ENCODE data around the gene REN.

Gene REN

GRCh38 chr1:204114606-204115005, 51.5 kb downstream of the REN start:
- TF ChIP-seq CTCF (IDR thresholded peaks at IDR 0.05; ENCODE audit: extremely low read depth, missing control alignments): no peak

GRCh38 chr1:204113896-204114295, 52.2 kb downstream of the REN start:
- no peak for DNase-seq (ENCODE audit: low spot score)
- TF ChIP-seq CTCF (IDR thresholded peaks at IDR 0.05; ENCODE audit: extremely low read depth, missing control alignments): no peak

More at GRCh38 chr1:204114606-204115005, 51.5 kb downstream of the REN start:
- no peak for DNase-seq (ENCODE audit: low spot score)

GRCh38 chr1:204112876-204113730, 53.0 kb downstream of the REN start:
- TF ChIP-seq CTCF (IDR thresholded peaks at IDR 0.05; ENCODE audit: extremely low read depth, missing control alignments): no peak
- no peak for DNase-seq (ENCODE audit: low spot score)

- no peak for DNase-seq (ENCODE audit: low spot score)
- TF ChIP-seq CTCF (IDR thresholded peaks at IDR 0.05; ENCODE audit: extremely low read depth, missing control alignments): no peak
Observed at GRCh38 chr1:204110894-204111633, 55.1 kb downstream of the REN start.

- no peak for TF ChIP-seq CTCF (IDR thresholded peaks at IDR 0.05; ENCODE audit: extremely low read depth, missing control alignments)
- DNase-seq (ENCODE audit: low spot score): no peak
Observed at GRCh38 chr1:204108312-204109141, 57.6 kb downstream of the REN start.

GRCh38 chr1:204107892-204108291, 58.2 kb downstream of the REN start:
- DNase-seq (ENCODE audit: low spot score): no peak
- TF ChIP-seq CTCF (IDR thresholded peaks at IDR 0.05; ENCODE audit: extremely low read depth, missing control alignments): no peak
